H9 (cell line): ENCODE measurements around the gene SCTR. TPM values are rescaled to one million over a fixed set of nuclear protein-coding genes. Genes with fewer than 3 reads are reported as not detected.

Source experiments
- DNase-seq: peaks from one replicate; pipeline ENCODE4 v3.0.0-alpha.2; 2017
- H2AFZ ChIP-seq: one replicate; pipeline ENCODE4 v1.6.1; 2013; ENCODE audit warnings: mild to moderate bottlenecking, low read length, control low read depth, moderate library complexity
- H2AK5ac ChIP-seq: 2 replicates; pipeline ENCODE4 v1.6.1; 2013; ENCODE audit warnings: low read length, control low read depth, mixed read lengths; ENCODE audit not compliant: insufficient read length
- H2BK120ac ChIP-seq: one replicate; pipeline ENCODE4 v1.6.1; 2013; ENCODE audit warnings: low read depth, mild to moderate bottlenecking, low read length, control low read depth, inconsistent platforms; ENCODE audit not compliant: poor library complexity, severe bottlenecking
- H2BK12ac ChIP-seq: 2 replicates; pipeline ENCODE4 v1.6.1; 2013; ENCODE audit warnings: low read length, control low read depth, mixed read lengths, low read depth; ENCODE audit not compliant: insufficient read length
- H2BK15ac ChIP-seq: 2 replicates; pipeline ENCODE4 v1.6.1; 2013; ENCODE audit warnings: low read depth, low read length, control low read depth
- H2BK20ac ChIP-seq: one replicate; pipeline ENCODE4 v1.6.1; 2013; ENCODE audit warnings: low read depth, mild to moderate bottlenecking, low read length, control low read depth, inconsistent platforms; ENCODE audit not compliant: poor library complexity, severe bottlenecking
- H2BK5ac ChIP-seq: 2 replicates; pipeline ENCODE4 v1.6.1; 2013; ENCODE audit warnings: low read length, control low read depth, mixed read lengths; ENCODE audit not compliant: insufficient read length
- H3K14ac ChIP-seq: 2 replicates; pipeline ENCODE4 v1.6.1; 2013; ENCODE audit warnings: low read length, control low read depth; ENCODE audit not compliant: insufficient read depth
- H3K18ac ChIP-seq: 2 replicates; pipeline ENCODE4 v1.6.1; 2013; ENCODE audit warnings: low read depth, mild to moderate bottlenecking, mixed read lengths, low read length, control low read depth; ENCODE audit not compliant: insufficient read length
- H3K23ac ChIP-seq: 2 replicates; pipeline ENCODE4 v1.6.1; 2013; ENCODE audit warnings: low read length, control low read depth, mixed read lengths, low read depth; ENCODE audit not compliant: insufficient read length
- H3K23me2 ChIP-seq: 2 replicates; pipeline ENCODE4 v1.6.1; 2013; ENCODE audit warnings: low read depth, mild to moderate bottlenecking, mixed read lengths, low read length, control low read depth; ENCODE audit not compliant: insufficient read length, poor library complexity, severe bottlenecking
- H3K27ac ChIP-seq: 2 replicates; pipeline ENCODE4 v1.5.1; 2013; ENCODE audit warnings: low read length, control low read depth, mixed read lengths, low read depth; ENCODE audit not compliant: insufficient read length
- H3K27me3 ChIP-seq: 2 replicates; pipeline ENCODE4 v1.6.1; 2013; ENCODE audit warnings: low read length, control low read depth, inconsistent platforms; ENCODE audit not compliant: insufficient read depth
- H3K4ac ChIP-seq: 2 replicates; pipeline ENCODE4 v1.6.1; 2013; ENCODE audit warnings: low read depth, mild to moderate bottlenecking, control low read depth, inconsistent platforms, low read length, moderate library complexity
- H3K4me1 ChIP-seq: 2 replicates; pipeline ENCODE4 v1.6.1; 2013; ENCODE audit warnings: low read length, control low read depth, inconsistent platforms; ENCODE audit not compliant: insufficient read depth
- H3K4me2 ChIP-seq: 2 replicates; pipeline ENCODE4 v1.6.1; 2013; ENCODE audit warnings: low read length, control low read depth, mixed read lengths; ENCODE audit not compliant: insufficient read length, insufficient read depth
- H3K56ac ChIP-seq: 2 replicates; pipeline ENCODE4 v1.6.1; 2013; ENCODE audit warnings: low read depth, mild to moderate bottlenecking, mixed read lengths, low read length, control low read depth; ENCODE audit not compliant: insufficient read length
- H3K79me1 ChIP-seq: 2 replicates; pipeline ENCODE4 v1.6.1; 2013; ENCODE audit warnings: low read depth, mild to moderate bottlenecking, moderate library complexity, low read length, control low read depth, inconsistent platforms; ENCODE audit not compliant: insufficient read depth, poor library complexity, severe bottlenecking
- H3K79me2 ChIP-seq: 2 replicates; pipeline ENCODE4 v1.6.1; 2013; ENCODE audit warnings: low read length, control low read depth, inconsistent platforms; ENCODE audit not compliant: insufficient read depth
- H3K9ac ChIP-seq: 2 replicates; pipeline ENCODE4 v1.6.1; 2013; ENCODE audit warnings: low read length, control low read depth, mixed read lengths; ENCODE audit not compliant: insufficient read length; ENCODE audit errors: extremely low read depth
- H3K9me3 ChIP-seq: one replicate; pipeline ENCODE4 v1.6.1; 2013; ENCODE audit warnings: low read depth, low read length, inconsistent platforms; ENCODE audit not compliant: control insufficient read depth
- H3T11ph ChIP-seq: one replicate; pipeline ENCODE4 v1.6.1; 2013; ENCODE audit warnings: mild to moderate bottlenecking, low read length, control low read depth, inconsistent platforms
- H4K20me1 ChIP-seq: one replicate; pipeline ENCODE4 v1.6.1; 2013; ENCODE audit not compliant: control insufficient read depth, insufficient read length, insufficient read depth
- H4K5ac ChIP-seq: 2 replicates; pipeline ENCODE4 v1.6.1; 2013; ENCODE audit warnings: low read depth, mild to moderate bottlenecking, mixed read lengths, low read length, control low read depth; ENCODE audit not compliant: insufficient read length
- H4K8ac ChIP-seq: replicated peaks from 2 replicates; pipeline ENCODE4 v1.6.1; 2013; ENCODE audit warnings: low read length, control low read depth, mixed read lengths, low read depth; ENCODE audit not compliant: insufficient read length
- H4K91ac ChIP-seq: 2 replicates; pipeline ENCODE4 v1.6.1; 2013; ENCODE audit warnings: low read depth, mild to moderate bottlenecking, moderate library complexity, mixed read lengths, low read length, control low read depth; ENCODE audit not compliant: insufficient read length
- H3K27ac Mint-ChIP-seq, 3 experiments: 2 replicates in 2 of 3; 3 replicates in 1 of 3; pipeline ENCODE4 v1.8.0; 2020 to 2021; ENCODE audit warnings: mixed read lengths in 3 of 3, mild to moderate bottlenecking in 1 of 3, moderate library complexity in 1 of 3
- H3K27me3 Mint-ChIP-seq: 2 replicates; pipeline ENCODE4 v1.8.0; 2021; ENCODE audit warnings: low read depth, mild to moderate bottlenecking, moderate library complexity, mixed read lengths
- H3K36me3 Mint-ChIP-seq, 3 experiments: 2 replicates in 2 of 3; 3 replicates in 1 of 3; pipeline ENCODE4 v1.8.0; 2020 to 2021; ENCODE audit warnings: low read depth in 3 of 3, mixed read lengths in 3 of 3; ENCODE audit not compliant: insufficient read depth in 1 of 3
- H3K4me1 Mint-ChIP-seq, 2 experiments: 2 replicates each; pipeline ENCODE4 v1.8.0; 2020; ENCODE audit warnings: mixed read lengths in 2 of 2
- H3K4me3 Mint-ChIP-seq, 2 experiments: 2 replicates in 1 of 2; 3 replicates in 1 of 2; pipeline ENCODE4 v1.8.0; 2020 to 2021; ENCODE audit warnings: mild to moderate bottlenecking in 2 of 2, mixed read lengths in 2 of 2, moderate library complexity in 1 of 2
- H3K9me3 Mint-ChIP-seq, 2 experiments: 2 replicates in 1 of 2; 3 replicates in 1 of 2; pipeline ENCODE4 v1.8.0; 2020; ENCODE audit warnings: mild to moderate bottlenecking in 2 of 2, mixed read lengths in 2 of 2, moderate library complexity in 1 of 2
- WGBS: extraction: QIAGEN DNeasy Blood & Tissue Kit; methylation state at CpG from one replicate; pipeline ENCODE4 v1.1.7; 2013; ENCODE audit warnings: missing lambda C conversion rate, low lambda C conversion rate, mixed read lengths; ENCODE audit not compliant: insufficient read length; ENCODE audit errors: extremely low coverage; 5-methylcytosine and 5-hydroxymethylcytosine counted together
- total RNA-seq: library from RNA; stranded (reverse); gene quantifications from 2 replicates; pipeline ENCODE4 v1.2.1, GENCODE V29; 2021
- TF ChIP-seq, protein P1 (sequence below): fragments of 200-600 bp; sonication (generic); conservative IDR thresholded peaks from 3 replicates; pipeline ENCODE4 v1.8.0; 2021; ENCODE audit warnings: antibody characterized with exemption, mild to moderate bottlenecking

The SCTR gene
- total RNA-seq, 1 experiment from 2014 or later = not detected

DNA sequence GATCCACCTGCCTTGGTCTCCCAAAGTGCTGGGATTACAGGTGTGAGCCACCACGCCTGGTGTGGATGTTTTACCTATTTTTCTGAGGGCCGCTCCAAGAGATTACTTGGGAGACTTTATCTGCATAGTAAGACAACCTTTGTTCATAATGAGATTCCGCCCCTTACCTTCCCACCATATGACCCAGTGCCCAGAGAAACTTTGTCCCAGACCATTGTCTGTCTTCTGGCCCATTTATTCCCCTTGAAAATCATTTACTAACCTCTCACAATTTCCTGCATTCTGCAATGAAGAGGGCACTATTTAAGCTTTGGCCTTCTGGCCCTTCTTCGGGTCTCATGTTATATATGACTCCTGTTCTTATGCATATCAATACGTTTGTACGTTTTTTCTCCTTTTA lies 106.4 kb downstream of the SCTR start:
- H3K36me3 Mint-ChIP-seq = peaks cover 0 to 19% (median 9%) of the 10 kb centered on the region in 3 experiments
- Histone ChIP-seq H4K20me1 (no peaks in the 10 kb centered on the region), H2AFZ (no peak overlapping the region), H4K8ac (no peak overlapping the region), H2BK5ac (no peak overlapping the region), H2BK20ac (no peak overlapping the region), H2BK12ac (no peak overlapping the region), H3K9me3 (no peaks in the 10 kb centered on the region), H3K23ac (no peak overlapping the region), H3K27me3 (no peaks in the 10 kb centered on the region), H2BK15ac (no peak overlapping the region), H3K56ac (no peak overlapping the region), H3K79me2 (no peaks in the 10 kb centered on the region), H3K27ac (no peak overlapping the region), H3K9ac (no peak overlapping the region), H4K5ac (no peak overlapping the region), H3K4me1 (0 out of 2 replicates have a peak, but pooled peaks cover 2% of the 10 kb centered on the region), H3T11ph (no peak overlapping the region), H3K4me2 (no peak overlapping the region), H2BK120ac (no peak overlapping the region), H3K4ac (no peak overlapping the region), H3K18ac (no peak overlapping the region), H3K79me1 (no peaks in the 10 kb centered on the region), H3K23me2 (no peaks in the 10 kb centered on the region), H3K14ac (no peak overlapping the region), H4K91ac (no peak overlapping the region), H2AK5ac (no peak overlapping the region)
- peaks cover 14 to 18% of the 10 kb centered on the region in 2 experiments for H3K4me1 Mint-ChIP-seq
- DNase-seq = no peak
- H3K4me3 Mint-ChIP-seq = no peak overlapping the region
- H3K27me3 Mint-ChIP-seq = peaks cover 7% of the 10 kb centered on the region
- peaks cover 12 to 35% of the 10 kb centered on the region in 2 experiments for H3K9me3 Mint-ChIP-seq
- H3K27ac Mint-ChIP-seq = no peak overlapping the region
- TF ChIP-seq, protein P1, sequence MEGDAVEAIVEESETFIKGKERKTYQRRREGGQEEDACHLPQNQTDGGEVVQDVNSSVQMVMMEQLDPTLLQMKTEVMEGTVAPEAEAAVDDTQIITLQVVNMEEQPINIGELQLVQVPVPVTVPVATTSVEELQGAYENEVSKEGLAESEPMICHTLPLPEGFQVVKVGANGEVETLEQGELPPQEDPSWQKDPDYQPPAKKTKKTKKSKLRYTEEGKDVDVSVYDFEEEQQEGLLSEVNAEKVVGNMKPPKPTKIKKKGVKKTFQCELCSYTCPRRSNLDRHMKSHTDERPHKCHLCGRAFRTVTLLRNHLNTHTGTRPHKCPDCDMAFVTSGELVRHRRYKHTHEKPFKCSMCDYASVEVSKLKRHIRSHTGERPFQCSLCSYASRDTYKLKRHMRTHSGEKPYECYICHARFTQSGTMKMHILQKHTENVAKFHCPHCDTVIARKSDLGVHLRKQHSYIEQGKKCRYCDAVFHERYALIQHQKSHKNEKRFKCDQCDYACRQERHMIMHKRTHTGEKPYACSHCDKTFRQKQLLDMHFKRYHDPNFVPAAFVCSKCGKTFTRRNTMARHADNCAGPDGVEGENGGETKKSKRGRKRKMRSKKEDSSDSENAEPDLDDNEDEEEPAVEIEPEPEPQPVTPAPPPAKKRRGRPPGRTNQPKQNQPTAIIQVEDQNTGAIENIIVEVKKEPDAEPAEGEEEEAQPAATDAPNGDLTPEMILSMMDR = no peak
- WGBS = no CpG with 5 or more reads among the region's 6 CpGs
